OCI-LY1 (cell line): Measurements from ENCODE around the gene KRT16.

ENCODE experiments used
- H2AFZ ChIP-seq: fragments of 200-600 bp; sonication (generic), shearing (Covaris generic); 2 replicates; pipeline ENCODE4 v1.6.0; 2014; ENCODE audit warnings: antibody characterized with exemption, mild to moderate bottlenecking, low read length
- H3F3A ChIP-seq: fragments of 200-600 bp; sonication (generic), shearing (Covaris generic); 2 replicates; pipeline ENCODE4 v1.6.0; 2014; ENCODE audit warnings: mild to moderate bottlenecking, antibody characterized with exemption, low read length, moderate library complexity; ENCODE audit not compliant: insufficient read depth
- H3K27ac ChIP-seq: fragments of 200-600 bp; sonication (generic); 2 replicates; pipeline ENCODE4 v1.5.1; 2014; ENCODE audit warnings: low read length, mixed run types, mild to moderate bottlenecking, low read depth; ENCODE audit not compliant: poor library complexity, severe bottlenecking
- H3K27me3 ChIP-seq: fragments of 200-600 bp; sonication (generic); 2 replicates; pipeline ENCODE4 v1.6.0; 2014; ENCODE audit warnings: antibody characterized with exemption, mild to moderate bottlenecking, low read length, moderate library complexity; ENCODE audit not compliant: insufficient read depth
- H3K36me3 ChIP-seq: fragments of 200-600 bp; sonication (generic); 2 replicates; pipeline ENCODE4 v1.6.1; 2014; ENCODE audit warnings: mild to moderate bottlenecking, antibody characterized with exemption, low read length, moderate library complexity, mixed read lengths; ENCODE audit not compliant: insufficient read depth
- H3K4me1 ChIP-seq: fragments of 200-600 bp; sonication (generic); 2 replicates; pipeline ENCODE4 v1.5.1; 2014; ENCODE audit warnings: mild to moderate bottlenecking, low read length, moderate library complexity; ENCODE audit not compliant: insufficient read depth, severe bottlenecking
- H3K4me2 ChIP-seq: fragments of 200-600 bp; sonication (generic), shearing (Covaris generic); 2 replicates; pipeline ENCODE4 v1.6.1; 2014; ENCODE audit warnings: low read length
- H3K4me3 ChIP-seq: fragments of 200-600 bp; sonication (generic); 2 replicates; pipeline ENCODE4 v1.5.1; 2014; ENCODE audit warnings: low read length, low read depth, mild to moderate bottlenecking, mixed read lengths; ENCODE audit not compliant: poor library complexity, severe bottlenecking
- H3K79me2 ChIP-seq: fragments of 200-600 bp; shearing (Covaris generic); 2 replicates; pipeline ENCODE4 v1.6.1; 2016; ENCODE audit warnings: mixed run types, low read length, mixed read lengths; ENCODE audit not compliant: insufficient read depth
- H3K9ac ChIP-seq: fragments of 200-600 bp; sonication (generic), shearing (Covaris generic); 2 replicates; pipeline ENCODE4 v1.6.1; 2014; ENCODE audit warnings: mild to moderate bottlenecking, low read length, mixed read lengths
- H3K9me2 ChIP-seq: fragments of 200-600 bp; sonication (generic), shearing (Covaris generic); 2 replicates; pipeline ENCODE4 v1.6.1; 2014; ENCODE audit warnings: low read depth, mild to moderate bottlenecking, low read length, mixed read lengths
- H3K9me3 ChIP-seq: fragments of 200-600 bp; shearing (Covaris generic); 2 replicates; pipeline ENCODE4 v1.6.1; 2014; ENCODE audit warnings: low read length, mixed read lengths
- H4K20me1 ChIP-seq: fragments of 200-600 bp; sonication (generic), shearing (Covaris generic); 2 replicates; pipeline ENCODE4 v1.6.0; 2016; ENCODE audit warnings: mild to moderate bottlenecking, low read length; ENCODE audit not compliant: insufficient read depth
- EZH2 ChIP-seq: fragments of 200-600 bp; sonication (generic), shearing (Covaris generic); IDR thresholded peaks from 2 replicates; pipeline ENCODE4 v1.8.0; 2017; ENCODE audit warnings: borderline replicate concordance, mixed run types, mild to moderate bottlenecking, antibody characterized with exemption, low read length, moderate library complexity, mixed read lengths
- TF ChIP-seq, protein P1 (sequence below): fragments of 200-600 bp; sonication (generic), shearing (Covaris generic); IDR thresholded peaks from 2 replicates; pipeline ENCODE4 v1.5.1; 2017; ENCODE audit warnings: mild to moderate bottlenecking, antibody characterized with exemption, low read length, moderate library complexity, mixed read lengths

The KRT16 gene

DNA sequence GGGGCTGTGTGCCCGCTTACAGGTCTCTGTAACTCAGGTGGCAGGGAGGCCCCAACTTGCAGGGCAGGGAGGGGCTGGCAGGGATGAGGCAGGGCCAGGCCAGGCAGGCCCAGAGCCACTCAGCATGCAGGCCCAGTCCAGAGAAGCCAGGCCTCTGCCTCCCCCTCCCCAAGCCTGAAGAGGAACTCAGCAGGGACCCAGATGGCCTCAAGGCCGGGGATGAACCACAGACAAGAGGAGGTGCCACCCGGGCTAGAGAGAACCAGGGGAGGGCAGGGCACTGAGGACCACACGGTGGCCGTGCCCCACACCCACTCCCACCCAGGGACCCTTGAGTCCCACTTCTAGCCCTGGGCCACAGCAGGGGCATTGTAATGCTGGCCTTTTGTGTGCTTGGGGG, 46.3 kb upstream of the KRT16 start:
- H3K4me3 ChIP-seq: no peak overlapping the region
- H3K4me1 ChIP-seq: no peaks in the 10 kb centered on the region
- H3K9me2 ChIP-seq: no peaks in the 10 kb centered on the region
- no peaks in the 10 kb centered on the region for H3F3A ChIP-seq
- no peak overlapping the region for H3K9ac ChIP-seq
- no peak for TF ChIP-seq EZH2
- TF ChIP-seq, protein P1, sequence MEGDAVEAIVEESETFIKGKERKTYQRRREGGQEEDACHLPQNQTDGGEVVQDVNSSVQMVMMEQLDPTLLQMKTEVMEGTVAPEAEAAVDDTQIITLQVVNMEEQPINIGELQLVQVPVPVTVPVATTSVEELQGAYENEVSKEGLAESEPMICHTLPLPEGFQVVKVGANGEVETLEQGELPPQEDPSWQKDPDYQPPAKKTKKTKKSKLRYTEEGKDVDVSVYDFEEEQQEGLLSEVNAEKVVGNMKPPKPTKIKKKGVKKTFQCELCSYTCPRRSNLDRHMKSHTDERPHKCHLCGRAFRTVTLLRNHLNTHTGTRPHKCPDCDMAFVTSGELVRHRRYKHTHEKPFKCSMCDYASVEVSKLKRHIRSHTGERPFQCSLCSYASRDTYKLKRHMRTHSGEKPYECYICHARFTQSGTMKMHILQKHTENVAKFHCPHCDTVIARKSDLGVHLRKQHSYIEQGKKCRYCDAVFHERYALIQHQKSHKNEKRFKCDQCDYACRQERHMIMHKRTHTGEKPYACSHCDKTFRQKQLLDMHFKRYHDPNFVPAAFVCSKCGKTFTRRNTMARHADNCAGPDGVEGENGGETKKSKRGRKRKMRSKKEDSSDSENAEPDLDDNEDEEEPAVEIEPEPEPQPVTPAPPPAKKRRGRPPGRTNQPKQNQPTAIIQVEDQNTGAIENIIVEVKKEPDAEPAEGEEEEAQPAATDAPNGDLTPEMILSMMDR: no peak
- H3K27me3 ChIP-seq: no peaks in the 10 kb centered on the region
- no peaks in the 10 kb centered on the region for H3K36me3 ChIP-seq
- H2AFZ ChIP-seq: no peak overlapping the region
- no peaks in the 10 kb centered on the region for H3K79me2 ChIP-seq
- no peak overlapping the region for H3K4me2 ChIP-seq
- H4K20me1 ChIP-seq: no peaks in the 10 kb centered on the region
- H3K27ac ChIP-seq: no peak overlapping the region
- no peaks in the 10 kb centered on the region for H3K9me3 ChIP-seq

DNA sequence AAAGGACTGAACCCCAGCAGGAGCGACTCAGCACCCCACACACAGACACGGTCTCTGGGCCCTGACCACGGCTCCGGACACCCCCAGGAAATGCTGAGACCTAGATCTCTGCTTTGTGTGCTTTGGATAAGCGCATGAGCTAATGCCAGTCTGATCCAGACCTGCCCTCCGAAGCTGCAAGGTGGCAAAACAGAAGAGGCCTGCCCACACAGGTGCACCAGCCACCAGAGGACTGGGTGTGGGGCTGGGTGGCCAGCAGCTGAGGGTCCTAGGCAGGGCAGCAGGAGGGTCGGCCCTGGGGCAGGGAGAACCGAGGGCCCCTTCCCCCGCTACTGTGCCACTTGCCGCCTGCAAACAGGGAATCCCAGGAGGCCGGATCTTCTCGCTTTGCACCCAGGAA, 45.4 kb upstream of the KRT16 start:
- no peaks in the 10 kb centered on the region for H4K20me1 ChIP-seq
- H3K4me3 ChIP-seq: no peak overlapping the region
- H3K9me3 ChIP-seq: no peaks in the 10 kb centered on the region
- no peak overlapping the region for H3K9ac ChIP-seq
- TF ChIP-seq EZH2: no peak
- TF ChIP-seq, protein P1: no peak
- H2AFZ ChIP-seq: no peak overlapping the region
- H3K27me3 ChIP-seq: no peaks in the 10 kb centered on the region
- H3K36me3 ChIP-seq: no peaks in the 10 kb centered on the region
- no peaks in the 10 kb centered on the region for H3F3A ChIP-seq
- no peaks in the 10 kb centered on the region for H3K79me2 ChIP-seq
- H3K4me1 ChIP-seq: no peaks in the 10 kb centered on the region
- no peaks in the 10 kb centered on the region for H3K9me2 ChIP-seq
- H3K4me2 ChIP-seq: no peak overlapping the region
- H3K27ac ChIP-seq: no peak overlapping the region

DNA sequence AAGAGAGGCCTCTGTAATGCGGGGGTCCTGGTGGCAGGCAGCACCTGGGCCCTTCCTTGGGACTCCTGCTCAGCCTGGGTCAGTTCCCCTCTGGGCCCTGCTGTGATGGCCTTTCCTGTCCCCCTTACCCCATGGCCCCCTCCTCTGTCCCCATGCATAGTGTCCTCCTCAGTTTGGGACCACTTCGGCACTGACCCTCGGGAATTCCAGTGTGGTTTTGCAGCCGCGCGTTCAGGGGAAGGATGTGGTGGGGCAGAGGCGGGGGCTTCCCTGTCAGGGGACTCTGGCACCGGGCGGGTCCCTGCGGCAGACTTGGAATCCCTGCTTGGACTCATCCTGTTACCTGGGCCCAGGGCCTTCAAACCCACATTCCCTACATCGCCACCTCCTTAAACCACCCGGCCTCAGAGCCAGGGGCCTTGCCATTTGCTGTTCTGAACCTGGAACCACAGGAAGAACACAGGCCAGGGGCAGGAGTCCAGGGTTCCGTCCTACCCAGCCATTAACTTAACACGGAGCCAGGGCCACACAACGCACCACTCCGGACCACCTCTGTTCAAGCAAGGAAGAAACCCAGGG, 44.7 kb upstream of the KRT16 start:
- no peak overlapping the region for H3K9ac ChIP-seq

More for the DNA sequence above, 44.7 kb upstream of the KRT16 start:
- Histone ChIP-seq H3K9me2 (no peaks in the 10 kb centered on the region), H3K27ac (no peak overlapping the region), H3K9me3 (no peaks in the 10 kb centered on the region), H3K79me2 (no peaks in the 10 kb centered on the region), H4K20me1 (no peaks in the 10 kb centered on the region), H3K4me3 (no peak overlapping the region), H3K27me3 (no peaks in the 10 kb centered on the region), H3F3A (no peaks in the 10 kb centered on the region), H3K36me3 (no peaks in the 10 kb centered on the region), H2AFZ (no peak overlapping the region), H3K4me1 (no peaks in the 10 kb centered on the region), H3K4me2 (no peak overlapping the region)
- TF ChIP-seq, protein P1: no peak
- TF ChIP-seq EZH2: no peak
